ENCODE measurements around the gene TMPRSS4. TPM values are rescaled to one million over a fixed set of nuclear protein-coding genes. Genes with fewer than 3 reads are reported as not detected.

Gene TMPRSS4
- total and polyA plus RNA-seq, 2 of the 4 experiments (the other 2 are of a cell fraction): not detected

DNA sequence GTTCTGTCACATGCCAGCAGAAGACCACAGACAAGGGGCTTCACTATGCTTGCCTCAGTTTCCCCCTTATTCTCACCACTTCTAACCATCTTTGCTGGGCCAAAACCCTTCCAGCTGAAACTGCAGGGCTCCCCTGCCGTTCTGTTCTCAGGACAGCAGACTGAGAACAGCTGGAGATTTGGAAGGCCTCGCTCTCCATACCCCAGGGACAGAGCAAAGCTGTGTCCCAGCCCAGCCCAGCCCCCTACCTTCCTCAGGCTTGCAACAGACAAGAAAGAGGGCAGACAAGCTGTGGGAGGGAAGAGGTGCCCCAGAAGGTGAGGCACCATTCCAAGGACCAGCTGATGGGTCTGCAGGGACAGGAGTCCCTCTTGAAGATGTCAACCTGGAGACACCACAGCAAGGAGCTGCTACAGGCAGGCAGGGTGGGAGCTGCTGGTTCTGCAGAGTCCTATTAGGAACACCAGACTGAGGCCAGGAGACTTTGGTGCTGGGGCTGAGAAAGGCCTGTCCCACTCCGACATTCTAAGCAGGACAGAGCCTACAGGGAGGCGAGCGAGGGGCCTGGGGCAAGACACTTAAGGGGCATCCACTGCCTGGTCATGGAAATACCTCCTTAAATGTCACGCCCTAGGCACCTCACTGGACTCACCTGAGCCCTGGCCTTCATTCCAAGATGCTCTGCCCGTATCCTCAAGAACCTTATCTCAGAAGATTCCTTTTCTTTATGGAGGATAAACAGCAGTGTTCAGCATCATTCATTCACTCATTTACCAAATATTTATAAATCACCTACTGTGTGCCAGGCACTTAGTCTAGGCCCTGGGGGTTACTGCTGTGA is 92.6 kb downstream of the TMPRSS4 start (continued):
- TF ChIP-seq, protein P1, sequence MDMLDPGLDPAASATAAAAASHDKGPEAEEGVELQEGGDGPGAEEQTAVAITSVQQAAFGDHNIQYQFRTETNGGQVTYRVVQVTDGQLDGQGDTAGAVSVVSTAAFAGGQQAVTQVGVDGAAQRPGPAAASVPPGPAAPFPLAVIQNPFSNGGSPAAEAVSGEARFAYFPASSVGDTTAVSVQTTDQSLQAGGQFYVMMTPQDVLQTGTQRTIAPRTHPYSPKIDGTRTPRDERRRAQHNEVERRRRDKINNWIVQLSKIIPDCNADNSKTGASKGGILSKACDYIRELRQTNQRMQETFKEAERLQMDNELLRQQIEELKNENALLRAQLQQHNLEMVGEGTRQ (IDR thresholded peaks at IDR 0.05; ENCODE audit: low read depth, low read length): no peak

DNA sequence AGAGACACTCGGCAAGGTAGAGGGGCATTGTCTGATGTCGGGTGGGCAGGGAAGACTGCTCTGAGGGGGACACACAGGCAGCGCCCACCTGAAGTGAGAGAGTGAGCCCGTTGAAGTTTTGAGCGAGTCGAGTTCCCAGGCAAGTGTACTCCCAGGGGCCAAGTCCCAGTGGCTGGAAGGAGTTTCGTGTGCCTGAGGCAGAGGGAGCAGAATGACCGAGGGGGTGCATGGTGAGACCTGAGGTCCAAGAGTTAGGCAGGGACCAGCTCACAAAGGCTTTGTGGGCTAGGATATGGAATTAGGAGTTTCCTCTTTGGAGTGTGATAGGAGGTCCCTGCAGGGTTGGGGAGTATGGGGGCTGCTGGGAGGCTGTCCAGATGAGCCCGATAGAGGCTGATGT is 93.4 kb downstream of the TMPRSS4 start:
- no peak overlapping the region for H3K4me3 ChIP-seq (ENCODE audit: insufficient read depth, low read depth, low read length)
- no peak overlapping the region for H4K91ac ChIP-seq (ENCODE audit: insufficient read depth, low read depth, low read length)
- H2BK5ac ChIP-seq (ENCODE audit: low read depth, low read length, poor library complexity, severe bottlenecking): no peak overlapping the region
- ChIA-PET CTCF (no interaction called here), POLR2A (ENCODE audit: unreplicated experiment) (no interaction called here)
- intact Hi-C loops (cut with micrococcal nuclease): no loop called here
- no peak overlapping the region for H3K9ac ChIP-seq (ENCODE audit: low read depth, low read length)
- ATAC-seq (ENCODE audit: low read depth) (no peak), DNase-seq (no peak)
- 59% methylated on average over 7 of the region's 9 CpGs; no CpG with 5 or more reads in 1 of the 2 experiments for WGBS, 2 experiments (ENCODE audit: extremely low coverage in 2 of 2, insufficient read length in 1 of 2)
- H3K18ac ChIP-seq (ENCODE audit: low read depth, low read length): no peak overlapping the region
- no peak overlapping the region for H2AK9ac ChIP-seq (replicated peaks; ENCODE audit: low read depth, low read length, poor library complexity)
- TF ChIP-seq MXI1 (IDR thresholded peaks at IDR 0.05; ENCODE audit: borderline replicate concordance, low read depth, low read length) (no peak), MAFK (IDR thresholded peaks at IDR 0.05; ENCODE audit: low read depth, low read length) (no peak), RFX5 (IDR thresholded peaks at IDR 0.05; ENCODE audit: low read depth, low read length) (no peak)
- no peak overlapping the region for H4K8ac ChIP-seq (ENCODE audit: low read depth in 2 of 2, low read length in 2 of 2)
- no peak overlapping the region for H3K14ac ChIP-seq (replicated peaks; ENCODE audit: low read depth, low read length)
- no TSS peak for BruUV-seq (replicated peaks)
- no peak overlapping the region for H3K4me2 ChIP-seq (ENCODE audit: low read depth, low read length)
- in situ Hi-C loops (cut with MboI; ENCODE audit: low sequenced_read_pairs): no loop called here
- H4K20me1 ChIP-seq (ENCODE audit: insufficient read depth, low read length): no peaks in the 10 kb centered on the region
- no peak overlapping the region for H2BK120ac ChIP-seq (ENCODE audit: low read depth, low read length)
- no peak overlapping the region for H3K4ac ChIP-seq (ENCODE audit: low read depth, low read length)
- no peak overlapping the region for H2AK5ac ChIP-seq (ENCODE audit: low read depth, low read length)
- peaks cover 3% of the 10 kb centered on the region; the same call in 1 of the 2 replicates for H3K4me1 ChIP-seq (ENCODE audit: control insufficient read depth, insufficient read depth, low read length)
- H3K56ac ChIP-seq (ENCODE audit: extremely low read depth, insufficient read depth, low read length): no peak overlapping the region
- peaks cover 20% of the 10 kb centered on the region for H3K27me3 ChIP-seq (ENCODE audit: control insufficient read depth, insufficient read depth, low read length)
- no peaks in the 10 kb centered on the region for H3K79me1 ChIP-seq (ENCODE audit: low read depth in 1 of 2, low read length in 2 of 2)
- H2BK20ac ChIP-seq (ENCODE audit: low read depth, low read length): no peak overlapping the region
- no peak overlapping the region for H3K27ac ChIP-seq (ENCODE audit: insufficient read depth, low read length)
- H4K5ac ChIP-seq (ENCODE audit: low read depth, low read length): no peak overlapping the region
- no peaks in the 10 kb centered on the region for H3K36me3 ChIP-seq (ENCODE audit: control insufficient read depth, insufficient read depth, low read length)
- no peak overlapping the region for H3K23ac ChIP-seq (ENCODE audit: low read depth, low read length)
- no peak overlapping the region for H2BK15ac ChIP-seq (ENCODE audit: low read depth, low read length)
- no peak overlapping the region for H2AFZ ChIP-seq (replicated peaks; ENCODE audit: low read length, poor library complexity)
- dilution Hi-C loops (cut with HindIII; ENCODE audit: low sequenced_read_pairs, unreplicated experiment): no loop called here
- no peaks in the 10 kb centered on the region for H3K9me3 ChIP-seq (ENCODE audit: control insufficient read depth, insufficient read depth, low read length)
- H3K9me1 ChIP-seq (ENCODE audit: insufficient read depth, low read length): no peaks in the 10 kb centered on the region

Data from IMR-90 (cell line).